ENCODE results near the gene RABAC1.

Gene RABAC1

GRCh38 chr19:41990028-41990427 lies 30.9 kb upstream of the RABAC1 start:
- no peak for DNase-seq (ENCODE audit: low read depth in 1 of 2, low spot score in 1 of 2)

- no peak for DNase-seq (ENCODE audit: low read depth in 1 of 2, low spot score in 1 of 2)
These were observed 29.8 kb upstream of the RABAC1 start for GRCh38 chr19:41988947-41989346.

- no peak for DNase-seq (ENCODE audit: low read depth in 1 of 2, low spot score in 1 of 2)
These were observed 28.2 kb upstream of the RABAC1 start for GRCh38 chr19:41987141-41987860.

- no peak for DNase-seq (ENCODE audit: low read depth in 1 of 2, low spot score in 1 of 2)
These were observed 25.8 kb upstream of the RABAC1 start for GRCh38 chr19:41984961-41985360.

- DNase-seq (ENCODE audit: low read depth in 1 of 2, low spot score in 1 of 2) = no peak
These were observed 22.6 kb upstream of the RABAC1 start for GRCh38 chr19:41981724-41982123.

- DNase-seq (ENCODE audit: low read depth in 1 of 2, low spot score in 1 of 2) = no peak
These were observed 19.3 kb upstream of the RABAC1 start for GRCh38 chr19:41978470-41978869.

- no peak for DNase-seq (ENCODE audit: low read depth in 1 of 2, low spot score in 1 of 2)
These were observed 18.8 kb upstream of the RABAC1 start for GRCh38 chr19:41977916-41978315.

- no peak for DNase-seq (ENCODE audit: low read depth in 1 of 2, low spot score in 1 of 2)
These were observed 15.5 kb upstream of the RABAC1 start for GRCh38 chr19:41974652-41975051.

GRCh38 chr19:41971363-41971762 lies 12.2 kb upstream of the RABAC1 start:
- no peak for DNase-seq (ENCODE audit: low read depth in 1 of 2, low spot score in 1 of 2)

GRCh38 chr19:41969772-41970458 lies 10.8 kb upstream of the RABAC1 start:
- no peak for DNase-seq (ENCODE audit: low read depth in 1 of 2, low spot score in 1 of 2)

GRCh38 chr19:41968751-41969595 lies 9.9 kb upstream of the RABAC1 start:
- no peak for DNase-seq (ENCODE audit: low read depth in 1 of 2, low spot score in 1 of 2)

- no peak for DNase-seq (ENCODE audit: low read depth in 1 of 2, low spot score in 1 of 2)
These were observed 8.1 kb upstream of the RABAC1 start for GRCh38 chr19:41967054-41967783.

GRCh38 chr19:41965106-41965505 lies 6.0 kb upstream of the RABAC1 start:
- no peak for DNase-seq (ENCODE audit: low read depth in 1 of 2, low spot score in 1 of 2)

- no peak for DNase-seq (ENCODE audit: low read depth in 1 of 2, low spot score in 1 of 2)
These were observed 1.9 kb upstream of the RABAC1 start for GRCh38 chr19:41960973-41961372.

- DNase-seq (ENCODE audit: low read depth in 1 of 2, low spot score in 1 of 2) = peak; percentile 63 to 76
These were observed 610 bp downstream of the RABAC1 start for GRCh38 chr19:41958367-41959055.

GRCh38 chr19:41957838-41958366 lies 1.2 kb downstream of the RABAC1 start:
- DNase-seq (ENCODE audit: low read depth in 1 of 2, low spot score in 1 of 2) = no peak

GRCh38 chr19:41957161-41957837 lies 1.8 kb downstream of the RABAC1 start:
- no peak for DNase-seq (ENCODE audit: low read depth in 1 of 2, low spot score in 1 of 2)

GRCh38 chr19:41956621-41957020 lies 2.5 kb downstream of the RABAC1 start:
- no peak for DNase-seq (ENCODE audit: low read depth in 1 of 2, low spot score in 1 of 2)

GRCh38 chr19:41955521-41955920 lies 3.6 kb downstream of the RABAC1 start:
- DNase-seq (ENCODE audit: low read depth in 1 of 2, low spot score in 1 of 2) = no peak

- peak; percentile 79 to 82 for DNase-seq (ENCODE audit: low read depth in 1 of 2, low spot score in 1 of 2)
These were observed 7.4 kb downstream of the RABAC1 start for GRCh38 chr19:41951686-41952172.
